PC-9 (cell line): ENCODE results near the gene RBM19.

Source experiments
- EZH2 ChIP-seq: fragments of 200-600 bp; sonication (generic); IDR thresholded peaks from 2 replicates; pipeline ENCODE4 v1.8.0; 2017; ENCODE audit warnings: antibody characterized with exemption, low read depth
- TF ChIP-seq, protein P1 (sequence below): fragments of 200-600 bp; sonication (generic); conservative IDR thresholded peaks from 2 replicates; pipeline ENCODE4 v1.6.1; 2017; ENCODE audit warnings: mixed run types, antibody characterized with exemption, mild to moderate bottlenecking, moderate library complexity

DNA sequence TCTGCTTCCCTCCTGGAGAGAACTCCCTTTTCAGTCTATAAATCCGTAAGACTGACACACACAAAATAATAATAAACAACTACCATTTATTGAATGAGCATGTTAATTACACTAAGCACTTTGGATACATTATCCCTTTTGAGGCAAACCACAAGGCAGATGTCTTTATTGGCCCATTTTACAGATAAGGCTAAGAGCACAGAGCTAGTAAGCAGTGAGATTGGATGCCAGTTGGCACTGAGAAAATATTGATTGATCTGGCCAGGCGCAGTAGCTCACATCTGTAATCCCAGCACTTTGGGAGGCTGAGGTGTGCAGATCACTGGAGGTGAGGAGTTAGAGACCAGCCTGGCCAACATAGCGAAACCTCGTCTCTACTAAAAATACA, 21.9 kb upstream of the RBM19 start:
- TF ChIP-seq, protein P1, sequence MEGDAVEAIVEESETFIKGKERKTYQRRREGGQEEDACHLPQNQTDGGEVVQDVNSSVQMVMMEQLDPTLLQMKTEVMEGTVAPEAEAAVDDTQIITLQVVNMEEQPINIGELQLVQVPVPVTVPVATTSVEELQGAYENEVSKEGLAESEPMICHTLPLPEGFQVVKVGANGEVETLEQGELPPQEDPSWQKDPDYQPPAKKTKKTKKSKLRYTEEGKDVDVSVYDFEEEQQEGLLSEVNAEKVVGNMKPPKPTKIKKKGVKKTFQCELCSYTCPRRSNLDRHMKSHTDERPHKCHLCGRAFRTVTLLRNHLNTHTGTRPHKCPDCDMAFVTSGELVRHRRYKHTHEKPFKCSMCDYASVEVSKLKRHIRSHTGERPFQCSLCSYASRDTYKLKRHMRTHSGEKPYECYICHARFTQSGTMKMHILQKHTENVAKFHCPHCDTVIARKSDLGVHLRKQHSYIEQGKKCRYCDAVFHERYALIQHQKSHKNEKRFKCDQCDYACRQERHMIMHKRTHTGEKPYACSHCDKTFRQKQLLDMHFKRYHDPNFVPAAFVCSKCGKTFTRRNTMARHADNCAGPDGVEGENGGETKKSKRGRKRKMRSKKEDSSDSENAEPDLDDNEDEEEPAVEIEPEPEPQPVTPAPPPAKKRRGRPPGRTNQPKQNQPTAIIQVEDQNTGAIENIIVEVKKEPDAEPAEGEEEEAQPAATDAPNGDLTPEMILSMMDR = no peak
- TF ChIP-seq EZH2 = no peak
